NCI-H82 (cell line): ENCODE results near the gene INHBC.
A peak's percentile ranks its signal among the peaks of the same experiment; 100 is the strongest.
"Not testable (repeated sequence)": the region's sequence is repeated elsewhere in the genome, so short reads cannot be mapped to it uniquely, and the experiment has no call there.

Source experiments
- DNase-seq: peaks from one replicate; lab custom pipeline; 2025; lab: John Stamatoyannopoulos, UW

The INHBC gene

DNA sequence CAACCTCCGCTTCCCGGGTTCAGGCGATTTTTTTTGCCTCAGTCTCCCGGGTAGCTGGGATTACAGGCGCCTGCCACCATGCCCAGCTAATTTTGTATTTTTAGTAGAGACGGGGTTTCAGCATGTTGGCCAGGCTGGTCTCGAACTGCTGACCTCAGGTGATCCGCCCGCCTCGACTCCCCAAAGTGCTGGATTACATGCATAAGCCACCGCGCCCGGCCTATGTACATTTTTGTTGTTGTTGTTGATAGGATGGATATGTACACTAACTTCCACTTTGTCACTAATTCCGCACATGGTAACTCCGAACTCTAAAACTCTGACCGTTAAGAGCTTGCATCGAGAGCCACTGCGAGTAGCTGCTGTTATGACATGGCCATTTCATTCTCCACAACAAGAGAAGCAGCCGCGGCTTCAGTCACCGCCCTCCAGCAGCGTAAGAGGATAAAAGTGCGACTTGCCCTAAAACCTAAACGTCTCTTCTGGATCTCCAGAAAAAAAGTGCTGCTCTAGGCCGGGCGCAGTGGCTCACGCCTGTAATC is 52.5 kb downstream of the INHBC start:
- DNase-seq = peak; percentile 73

- DNase-seq = peak; percentile 99
Measured at GRCh38 chr12:57487597-57488401, 53.2 kb downstream of the INHBC start, which contains the start of gene MARS1. MARS1 (plus strand) TSS chr12:57488068; CDS start chr12:57488091, 23 bp downstream.

DNA sequence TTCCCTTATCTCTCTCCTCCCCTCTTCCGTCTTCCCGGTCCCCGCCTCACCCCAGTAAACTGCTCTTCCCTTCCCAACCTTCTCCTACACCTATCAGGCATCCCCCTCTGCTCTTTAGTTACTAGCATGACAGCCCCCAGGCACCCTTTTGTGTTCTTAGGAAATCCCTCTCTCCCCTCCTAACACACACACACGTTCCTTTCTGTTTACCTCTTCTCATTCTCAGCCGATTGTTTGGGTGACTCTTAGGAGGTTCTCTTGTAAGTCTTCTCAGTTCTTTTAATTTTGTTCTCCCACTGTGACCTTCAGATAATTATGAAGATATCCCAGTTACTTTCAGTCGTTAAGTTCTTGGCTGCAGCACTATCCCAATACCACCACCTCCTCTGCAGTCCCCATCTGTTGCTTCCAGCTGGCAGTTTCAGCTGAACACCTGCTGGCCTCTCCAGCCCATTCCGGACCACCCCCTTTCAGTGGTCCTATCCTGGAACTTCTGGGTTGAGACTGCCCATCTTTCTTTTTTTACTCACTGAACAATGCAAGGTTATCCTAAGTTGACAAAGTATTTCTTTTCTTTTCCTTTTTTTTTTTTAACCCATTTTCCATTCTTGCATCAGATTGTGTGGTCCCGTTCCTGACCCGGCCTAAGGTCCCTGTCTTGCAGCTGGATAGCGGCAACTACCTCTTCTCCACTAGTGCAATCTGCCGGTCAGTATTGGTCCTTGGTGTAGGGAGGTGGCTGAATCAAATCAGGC is 54.0 kb downstream of the INHBC start:
- DNase-seq = peak; percentile 68

DNA sequence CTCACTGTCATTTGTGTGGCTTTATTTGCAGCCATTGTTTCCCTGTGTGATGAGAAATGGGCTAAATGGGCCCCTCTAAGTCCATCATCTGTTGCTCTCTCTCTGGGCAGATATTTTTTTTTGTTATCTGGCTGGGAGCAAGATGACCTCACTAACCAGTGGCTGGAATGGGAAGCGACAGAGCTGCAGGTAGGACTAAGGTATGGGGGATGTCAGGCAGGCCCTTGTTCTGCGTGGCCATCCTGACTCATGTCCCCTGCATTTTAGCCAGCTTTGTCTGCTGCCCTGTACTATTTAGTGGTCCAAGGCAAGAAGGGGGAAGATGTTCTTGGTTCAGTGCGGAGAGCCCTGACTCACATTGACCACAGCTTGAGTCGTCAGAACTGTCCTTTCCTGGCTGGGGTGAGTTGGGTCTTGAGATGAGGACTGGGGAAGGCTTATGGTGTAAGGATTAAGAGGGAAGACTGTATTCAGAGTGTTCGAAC is 54.6 kb downstream of the INHBC start:
- peak; percentile 45 for DNase-seq

DNA sequence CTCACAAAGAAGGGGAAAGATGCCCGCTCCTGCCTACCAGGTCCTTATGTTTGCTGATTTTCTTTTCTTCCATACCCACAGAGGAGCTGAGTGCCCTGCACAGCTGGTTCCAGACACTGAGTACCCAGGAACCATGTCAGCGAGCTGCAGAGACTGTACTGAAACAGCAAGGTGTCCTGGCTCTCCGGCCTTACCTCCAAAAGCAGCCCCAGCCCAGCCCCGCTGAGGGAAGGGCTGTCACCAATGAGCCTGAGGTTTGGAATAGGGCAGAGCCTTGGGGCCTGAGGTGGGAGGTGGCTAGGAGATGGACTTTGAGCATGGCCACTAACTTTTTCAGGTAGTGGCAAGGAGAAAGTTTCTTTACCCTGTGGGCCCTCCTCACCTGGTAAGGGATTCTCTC is 55.5 kb downstream of the INHBC start:
- DNase-seq = no peak

GRCh38 chr12:57491393-57492280 is 57.1 kb downstream of the INHBC start:
- DNase-seq = peak; percentile 57

DNA sequence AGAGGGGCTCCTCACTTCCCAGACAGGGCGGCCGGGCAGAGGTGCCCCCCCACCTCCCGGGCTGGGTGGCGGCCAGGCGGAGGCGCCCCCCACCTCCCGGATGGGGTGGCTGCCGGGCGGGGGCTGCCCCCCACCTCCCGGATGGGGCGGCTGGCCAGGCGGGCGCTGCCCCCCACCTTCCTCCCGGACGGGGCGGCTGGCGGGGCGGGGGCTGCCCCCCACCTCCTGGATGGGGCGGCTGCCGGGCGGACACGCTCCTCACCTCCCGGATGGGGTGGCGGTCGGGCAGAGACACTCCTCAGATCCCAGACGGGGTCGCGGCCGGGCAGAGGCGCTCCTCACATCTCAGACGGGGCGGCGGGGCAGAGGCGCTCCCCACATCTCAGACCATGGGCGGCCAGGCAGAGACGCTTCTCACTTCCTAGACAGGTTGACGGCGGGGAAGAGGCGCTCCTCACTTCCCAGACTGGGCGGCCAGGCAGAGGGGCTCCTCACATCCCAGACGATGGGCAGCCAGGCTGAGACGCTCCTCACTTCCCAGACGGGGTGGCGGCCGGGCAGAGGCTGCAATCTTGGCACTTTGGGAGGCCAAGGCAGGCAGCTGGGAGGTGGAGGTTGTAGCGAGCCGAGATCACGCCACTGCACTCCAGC is 60.6 kb downstream of the INHBC start:
- DNase-seq = not testable (repeated sequence)

DNA sequence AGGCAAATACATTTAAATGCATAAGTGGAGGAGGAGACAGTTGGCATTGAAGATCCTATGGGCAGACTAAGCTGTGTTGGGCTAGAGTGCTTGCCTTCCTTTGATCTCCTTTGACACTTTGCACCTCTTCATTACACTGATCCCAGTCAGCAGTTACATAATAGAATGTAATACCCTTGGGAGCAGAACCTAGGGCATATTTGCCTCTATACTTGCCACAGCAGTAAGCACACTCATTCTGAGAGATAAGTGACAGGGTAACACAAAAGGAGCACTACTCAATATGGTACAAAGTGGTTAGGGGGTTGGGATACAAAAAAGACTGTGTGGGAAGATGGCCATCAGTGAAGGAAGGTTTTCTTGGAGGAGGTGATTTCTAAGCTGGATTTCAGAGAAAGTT is 62.2 kb downstream of the INHBC start:
- no peak for DNase-seq

- DNase-seq = no peak
Measured at GRCh38 chr12:57497223-57498131, 62.9 kb downstream of the INHBC start.

- peak; percentile 77 for DNase-seq
Measured at GRCh38 chr12:57498132-57498502, 63.5 kb downstream of the INHBC start.

DNA sequence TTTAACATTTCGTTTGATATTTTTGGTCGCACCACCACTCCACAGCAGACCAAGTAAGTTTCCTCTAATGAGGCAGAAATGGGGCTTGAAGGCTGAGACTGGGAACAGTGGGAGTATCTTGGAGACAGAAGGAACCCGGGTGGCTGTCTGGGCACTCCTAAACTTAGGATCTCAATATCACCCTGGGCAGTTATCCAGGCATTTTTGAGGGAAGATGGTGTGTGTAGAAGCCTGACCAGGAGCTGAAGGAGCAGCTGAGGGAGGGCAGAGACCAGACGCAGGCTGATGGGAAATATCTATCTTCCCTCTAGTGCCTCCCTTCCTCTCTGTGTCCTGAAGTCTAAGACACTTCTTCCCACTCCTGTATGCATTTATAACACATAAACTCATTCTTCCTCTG is 64.0 kb downstream of the INHBC start:
- no peak for DNase-seq

DNA sequence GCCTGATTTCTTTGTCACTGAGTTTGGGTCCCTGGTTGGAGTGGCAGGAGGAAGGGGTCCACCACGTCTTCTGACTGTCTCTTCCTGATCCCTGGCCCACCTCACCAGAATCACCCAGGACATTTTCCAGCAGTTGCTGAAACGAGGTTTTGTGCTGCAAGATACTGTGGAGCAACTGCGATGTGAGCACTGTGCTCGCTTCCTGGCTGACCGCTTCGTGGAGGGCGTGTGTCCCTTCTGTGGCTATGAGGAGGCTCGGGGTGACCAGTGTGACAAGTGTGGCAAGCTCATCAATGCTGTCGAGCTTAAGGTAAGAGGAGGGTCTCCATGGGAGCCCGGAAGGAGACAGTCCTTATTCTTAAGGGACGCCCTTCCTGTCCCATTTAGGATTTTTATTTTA is 65.6 kb downstream of the INHBC start:
- DNase-seq = no peak
